Stimulated activated CD4-positive, alpha-beta T cell treated with anti-CD3 and anti-CD28 coated beads, Interleukin-15, amount 100 ng/mL, for 24 hours (primary cell): ENCODE data around the gene ASIP.
A peak's percentile ranks its signal among the peaks of the same experiment; 100 is the strongest.
"Not testable (repeated sequence)": the region's sequence is repeated elsewhere in the genome, so short reads cannot be mapped to it uniquely, and the experiment has no call there.

Experiments
- DNase-seq: peaks from one replicate; pipeline ENCODE4 v3.0.0-alpha.2; 2020

The ASIP gene, protein sequence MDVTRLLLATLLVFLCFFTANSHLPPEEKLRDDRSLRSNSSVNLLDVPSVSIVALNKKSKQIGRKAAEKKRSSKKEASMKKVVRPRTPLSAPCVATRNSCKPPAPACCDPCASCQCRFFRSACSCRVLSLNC

DNA sequence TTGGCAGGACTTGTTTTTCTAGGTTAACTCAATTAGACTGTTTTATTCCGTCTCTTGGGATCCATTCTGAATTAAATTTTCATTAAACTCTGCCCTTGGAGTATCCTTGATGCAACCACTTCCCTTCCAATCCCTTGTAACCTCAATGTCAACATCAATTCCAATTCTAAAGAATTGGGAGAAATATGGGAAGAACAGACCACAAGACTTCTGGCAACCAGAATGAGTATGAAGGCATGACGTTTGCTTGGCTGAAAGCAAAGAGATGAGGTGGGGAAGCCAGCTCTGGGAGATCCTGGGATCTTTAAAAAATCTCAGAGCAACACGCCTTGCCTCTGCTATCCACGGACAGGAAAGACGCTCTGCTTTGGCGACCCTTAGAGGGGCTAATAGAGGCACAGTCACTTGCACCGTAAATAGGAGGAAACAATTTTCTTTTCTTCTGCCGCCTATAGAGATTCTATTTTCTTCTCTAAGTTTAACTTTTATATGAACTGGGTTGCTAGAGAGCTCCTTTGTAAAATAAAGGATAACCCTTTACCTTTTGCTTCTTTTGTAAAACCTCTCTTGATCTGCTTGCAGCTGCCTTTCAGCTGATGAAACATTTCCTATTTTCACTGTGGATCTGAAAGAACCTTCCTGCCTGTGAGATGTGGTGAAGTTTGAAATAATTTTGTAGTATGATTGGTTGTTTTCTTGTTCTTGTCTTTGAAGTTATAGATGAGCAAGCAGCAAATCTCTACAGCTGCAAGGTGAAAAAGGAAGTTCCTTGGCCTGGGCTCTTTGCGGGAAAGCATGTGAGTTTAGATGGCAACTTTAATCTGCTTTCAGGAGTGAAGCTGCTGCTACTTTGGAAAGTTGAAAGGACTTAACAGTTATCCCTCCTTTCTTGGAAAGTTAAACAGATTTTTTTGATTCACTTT is at the start of gene ASIP:
TSS of gene ASIP (plus strand) at position 731 of the 923 bp plus-strand sequence. CDS start 18,952 bp downstream, outside the sequence.
- DNase-seq, result no peak

DNA sequence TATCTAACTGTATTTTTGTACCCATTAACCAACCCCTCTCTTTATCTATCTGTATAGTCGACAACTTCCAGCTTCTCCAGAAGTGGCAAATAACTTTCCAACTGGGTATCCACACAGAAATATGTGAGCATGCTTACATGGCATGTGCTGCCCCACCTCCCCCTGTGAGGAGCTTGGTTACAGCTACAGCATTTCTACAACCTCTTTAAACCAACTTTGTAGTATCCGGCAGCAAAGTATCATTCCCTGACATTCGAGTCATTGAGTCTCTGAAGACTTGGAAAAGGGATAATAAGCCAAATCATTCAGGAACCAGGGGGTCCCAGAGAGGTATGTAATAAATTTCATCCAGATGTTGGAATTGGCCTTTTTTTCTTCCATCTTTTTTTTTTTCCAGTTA is 48.2 kb upstream of the ASIP start:
- no peak for DNase-seq

DNA sequence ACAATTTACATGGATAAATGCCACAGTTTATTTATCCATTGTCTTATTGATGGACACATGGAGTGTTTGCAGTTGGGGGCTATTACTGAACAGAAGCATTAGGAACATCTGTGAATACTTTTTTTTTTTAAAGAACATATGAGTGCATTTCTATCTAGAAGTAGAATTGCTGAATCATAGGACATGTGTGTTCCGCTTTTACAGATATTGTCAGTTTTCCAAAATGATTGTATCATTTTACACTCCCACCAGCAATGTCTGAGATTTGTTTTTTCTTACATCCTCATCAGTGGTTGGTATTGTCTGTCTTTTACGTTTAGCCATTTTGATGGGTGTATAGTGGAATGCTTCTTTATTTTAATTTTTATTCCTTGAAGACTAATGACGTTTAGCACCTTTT is 42.0 kb upstream of the ASIP start:
- DNase-seq, result no peak

DNA sequence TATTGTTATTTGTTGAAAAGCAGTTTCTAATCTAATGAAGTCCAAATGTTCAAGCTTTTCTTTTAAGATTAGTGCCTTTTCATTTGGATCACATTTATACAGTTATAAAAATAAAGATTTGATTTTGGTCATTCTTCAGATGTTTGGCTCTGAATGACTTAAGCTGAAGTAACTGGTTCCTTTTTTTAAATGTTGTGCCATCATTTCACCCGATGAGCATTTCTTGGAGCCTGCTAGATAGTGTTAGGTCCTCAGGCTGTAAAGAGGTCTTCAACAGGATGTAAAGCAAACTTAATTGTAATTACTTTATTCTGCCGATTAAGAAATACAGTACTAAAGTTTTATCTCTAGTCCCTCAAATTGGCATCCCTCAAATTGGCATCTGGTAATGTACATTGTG is 41.2 kb upstream of the ASIP start:
- DNase-seq, result no peak

DNA sequence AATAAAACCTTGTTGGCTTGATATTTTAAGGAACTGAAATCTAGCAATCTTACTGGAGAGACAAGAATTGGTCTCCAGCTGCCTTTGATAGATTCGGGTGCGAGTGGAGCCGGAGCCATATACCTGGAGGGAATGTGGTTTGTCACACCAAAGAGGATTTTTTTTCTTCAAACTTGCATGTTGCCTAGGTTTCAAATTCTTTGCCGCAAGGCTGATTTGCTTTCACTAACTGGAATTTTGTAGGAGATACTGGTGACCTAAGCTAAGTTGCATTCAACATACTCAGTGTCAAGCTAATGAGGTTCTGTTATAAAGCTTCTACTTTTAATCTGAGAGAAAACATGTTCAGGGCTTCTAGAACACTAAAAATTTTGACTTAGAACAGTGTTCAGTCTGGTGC is 39.7 kb upstream of the ASIP start:
- no peak for DNase-seq

DNA sequence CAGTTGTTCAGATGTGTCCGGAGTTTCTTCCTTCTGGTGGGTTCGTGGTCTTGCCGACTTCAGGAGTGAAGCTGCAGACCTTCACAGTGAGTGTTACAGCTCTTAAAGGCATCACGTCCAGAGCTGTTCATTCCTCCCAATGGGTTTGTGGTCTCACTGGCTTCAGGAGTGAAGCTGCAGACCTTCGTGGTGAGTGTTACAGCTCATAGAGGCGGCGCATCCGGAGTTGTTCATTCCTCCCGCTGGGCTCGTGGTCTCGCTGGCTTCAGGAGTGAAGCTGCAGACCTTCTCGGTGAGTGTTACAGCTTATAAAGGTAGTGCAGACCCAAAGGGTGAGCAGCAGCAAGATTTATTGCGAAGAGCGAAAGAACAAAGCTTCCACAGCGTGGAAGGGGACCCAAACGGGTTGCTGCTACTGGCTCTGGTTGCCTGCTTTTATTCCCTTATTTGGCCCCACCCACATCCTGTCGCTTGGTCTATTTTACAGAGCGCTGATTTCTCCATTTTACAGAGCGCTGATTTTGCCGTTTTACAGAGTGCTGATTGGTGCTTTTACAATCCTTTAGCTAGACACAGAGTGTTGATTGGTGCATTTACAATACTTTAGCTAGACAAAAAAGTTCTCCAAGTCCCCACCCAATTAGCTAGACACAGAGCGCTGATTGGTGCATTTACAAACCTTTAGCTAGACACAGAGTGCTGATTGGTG is 35.9 kb upstream of the ASIP start:
- DNase-seq, result peak; percentile 14

DNA sequence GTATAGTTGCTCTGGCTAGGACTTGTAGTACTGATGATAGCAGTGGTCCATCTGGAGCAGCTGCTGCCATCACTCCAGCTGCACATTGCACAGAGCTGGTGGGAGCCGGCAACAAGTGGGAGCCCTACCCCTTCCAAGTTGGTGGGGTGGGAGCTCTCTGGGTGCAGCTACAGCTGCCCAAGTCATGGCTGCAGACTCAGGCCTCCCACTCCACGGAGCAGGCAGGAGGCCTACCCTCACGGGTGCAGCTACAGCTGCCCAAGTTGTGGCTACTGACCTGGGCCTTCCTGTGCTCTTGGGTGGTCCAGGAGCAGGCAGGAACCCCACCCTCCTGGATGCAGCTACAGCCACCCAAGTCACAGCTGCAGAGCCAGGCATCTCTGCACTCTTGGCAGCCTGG is 32.1 kb upstream of the ASIP start:
- no peak for DNase-seq

DNA sequence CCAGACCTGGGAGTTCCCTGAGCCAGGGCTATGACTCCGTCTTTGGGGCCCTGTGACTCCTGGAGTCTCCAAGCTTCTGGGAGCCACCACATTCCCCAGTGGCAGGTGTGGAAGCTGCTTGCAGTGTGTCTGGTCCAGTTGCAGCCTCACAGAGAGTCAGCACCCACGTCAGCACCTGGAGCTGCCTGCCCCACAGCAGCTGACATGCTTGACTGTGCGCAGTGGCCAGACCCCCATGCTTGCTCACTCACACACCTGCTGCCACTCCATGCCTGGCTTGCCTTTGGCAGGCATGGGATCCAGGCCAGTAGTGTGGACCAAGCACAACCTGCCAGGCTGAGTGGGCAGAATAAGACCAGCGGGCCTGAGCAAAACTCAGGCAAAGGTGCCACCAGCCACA is 31.0 kb upstream of the ASIP start:
- no peak for DNase-seq

DNA sequence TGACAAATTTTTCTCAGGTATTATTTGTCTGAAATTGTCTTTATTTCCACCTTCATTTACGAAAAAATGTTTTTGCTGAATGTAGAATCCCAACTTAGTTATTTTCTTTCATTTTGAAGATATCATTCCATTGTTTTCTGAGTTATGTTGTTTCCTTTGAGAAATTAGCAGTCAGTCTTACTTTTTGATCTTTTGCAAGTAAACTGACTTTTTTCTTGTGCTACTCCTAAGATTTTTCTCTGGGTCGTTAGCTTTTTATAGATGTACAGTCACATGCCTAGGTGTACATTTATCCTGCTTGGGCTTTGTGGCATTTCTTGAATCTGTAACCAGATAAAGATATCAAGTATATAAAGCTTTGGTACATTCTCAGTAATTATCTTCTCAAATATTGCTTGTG is 29.6 kb upstream of the ASIP start:
- DNase-seq, result no peak

DNA sequence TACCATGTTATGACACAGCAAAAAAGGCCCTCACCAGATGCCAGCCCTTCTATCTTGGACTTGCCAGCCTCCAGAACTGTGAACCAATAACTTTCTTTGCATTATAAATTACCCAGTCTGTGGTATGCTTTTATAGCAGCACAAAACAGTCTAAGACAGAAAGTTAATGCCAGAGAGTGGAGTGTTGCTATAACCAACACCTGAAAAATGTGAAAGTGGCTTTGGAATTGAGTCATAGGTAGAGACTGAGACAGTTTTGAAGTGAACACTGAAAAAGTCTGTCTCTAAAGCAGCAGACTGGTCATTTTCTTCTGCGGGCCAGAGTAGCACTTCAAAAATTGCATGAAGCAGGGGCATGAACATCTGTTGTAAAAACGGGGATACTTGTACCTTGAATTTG is 28.0 kb upstream of the ASIP start:
- DNase-seq, result no peak

DNA sequence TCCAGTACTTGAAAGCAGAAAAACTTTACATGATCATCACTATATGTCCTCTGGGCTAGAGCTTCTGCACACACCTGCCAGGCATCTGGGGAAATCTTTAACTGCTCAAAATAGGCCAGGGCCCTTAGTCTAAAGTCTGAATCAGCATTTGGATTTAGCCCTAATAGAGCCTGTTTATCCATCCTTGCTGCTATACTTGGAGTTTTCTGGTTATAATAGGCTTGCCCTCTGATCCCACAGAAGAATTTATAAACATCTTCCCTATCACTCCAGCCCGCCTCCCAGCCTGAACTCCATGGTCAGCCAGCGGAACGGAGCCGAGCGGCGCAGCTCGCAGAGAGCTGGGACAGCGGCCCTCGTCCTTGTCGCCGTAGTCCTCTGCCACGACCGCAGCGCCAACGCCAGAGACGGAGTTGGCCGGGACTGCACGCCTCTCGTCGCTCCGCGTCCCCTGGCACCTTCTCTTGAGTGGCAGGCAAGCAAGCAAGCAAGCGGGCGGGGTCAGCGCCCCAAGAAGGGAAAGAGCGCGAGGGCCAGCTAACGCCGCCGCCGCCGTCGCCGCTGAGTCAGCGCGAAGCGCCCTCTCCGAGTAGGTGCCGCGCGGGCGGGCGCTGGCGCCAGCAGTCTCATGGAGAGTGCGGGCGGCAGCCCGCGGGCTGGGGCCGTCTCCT is 25.4 kb upstream of the ASIP start:
- peak; percentile 77 for DNase-seq

DNA sequence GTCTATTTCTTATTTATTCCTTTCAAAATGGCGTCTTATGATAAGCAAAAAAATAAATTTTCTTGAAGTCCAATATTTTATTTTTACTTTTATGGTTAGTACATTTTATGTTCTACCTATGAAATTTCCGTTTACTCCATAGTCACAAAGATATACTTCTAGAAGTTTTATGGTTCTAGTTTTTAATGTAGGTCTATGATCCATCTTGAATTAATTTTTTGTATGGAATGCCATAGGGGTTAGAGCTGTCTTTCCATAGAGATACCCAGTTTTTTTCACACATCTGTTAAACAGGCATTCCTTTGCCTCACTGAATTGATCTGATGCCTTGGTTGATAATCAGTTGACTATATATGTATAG is 24.9 kb upstream of the ASIP start:
- no peak for DNase-seq

DNA sequence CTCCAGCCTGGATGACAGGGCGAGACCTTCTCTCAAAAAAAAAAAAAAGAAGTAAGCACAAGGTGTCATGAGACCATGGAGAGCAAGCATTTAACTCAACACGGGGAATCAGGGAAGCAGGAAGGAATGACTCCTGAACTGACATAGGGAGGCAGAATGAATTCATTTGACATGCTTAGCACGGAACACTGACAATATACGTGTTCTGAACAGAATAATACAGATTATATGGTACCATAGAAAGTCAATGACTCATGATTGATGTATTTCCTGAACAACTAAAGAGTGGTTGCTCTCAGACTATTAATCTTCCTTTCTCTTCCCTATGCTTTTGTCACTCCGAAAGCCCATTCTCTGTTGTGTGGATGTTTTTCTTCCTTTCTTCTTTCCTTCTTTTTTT is 20.7 kb upstream of the ASIP start:
- DNase-seq, result no peak

DNA sequence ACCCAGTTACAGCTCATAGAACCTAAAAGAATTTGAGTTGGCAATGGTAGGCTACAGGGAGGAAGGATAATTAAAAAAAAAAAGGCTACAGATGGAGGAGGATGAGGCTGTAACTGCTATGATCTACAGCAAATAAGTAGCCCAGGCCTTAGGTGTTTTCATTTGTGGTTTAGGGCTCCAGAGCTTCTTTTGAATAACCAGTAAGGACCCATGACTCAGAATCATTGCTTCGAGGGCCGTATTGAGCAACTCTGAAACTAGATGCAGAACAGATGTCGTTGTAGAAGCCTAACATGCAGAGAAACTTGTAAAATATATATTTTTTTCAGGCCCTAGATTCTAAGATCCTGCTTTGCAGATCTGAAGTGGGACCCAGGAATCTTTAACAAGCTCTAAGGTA is 19.0 kb upstream of the ASIP start:
- no peak for DNase-seq

DNA sequence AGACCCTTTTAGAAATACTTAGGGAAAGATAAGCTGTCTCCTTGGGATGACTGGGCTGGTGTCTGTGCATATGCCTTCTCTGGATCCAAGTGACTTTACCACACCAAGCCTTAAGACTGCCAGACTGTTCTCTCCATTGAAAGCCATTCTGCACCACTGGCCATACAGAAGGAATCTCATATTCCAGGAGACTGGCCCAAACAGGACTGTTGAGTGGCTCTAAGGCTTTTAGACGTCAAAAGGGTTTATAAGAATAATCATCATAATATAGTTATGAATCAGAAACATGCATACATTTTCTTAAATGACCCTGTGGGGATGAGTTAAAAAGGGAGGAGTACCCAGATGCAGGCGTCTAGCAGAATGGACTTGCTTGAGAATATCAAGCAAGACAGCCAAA is 17.0 kb upstream of the ASIP start:
- not testable (repeated sequence) for DNase-seq

DNA sequence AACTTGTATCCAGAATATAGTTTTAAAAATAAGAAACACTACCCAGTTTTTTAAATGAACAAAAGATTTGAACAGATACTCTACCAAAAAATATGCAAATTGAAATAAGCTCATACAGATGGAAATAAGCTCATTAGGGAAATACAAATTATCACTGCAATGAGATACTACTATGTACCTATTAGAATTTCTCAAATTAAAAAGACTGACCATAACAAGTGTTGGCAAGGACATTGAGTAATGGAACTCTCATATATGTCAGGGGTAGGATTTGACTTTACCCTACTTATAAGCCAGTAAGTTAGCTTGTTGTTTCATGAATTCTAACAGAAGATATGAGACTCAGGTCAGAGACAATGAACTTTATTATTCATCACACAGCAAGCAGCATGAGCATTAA is 9.6 kb upstream of the ASIP start:
- no peak for DNase-seq

DNA sequence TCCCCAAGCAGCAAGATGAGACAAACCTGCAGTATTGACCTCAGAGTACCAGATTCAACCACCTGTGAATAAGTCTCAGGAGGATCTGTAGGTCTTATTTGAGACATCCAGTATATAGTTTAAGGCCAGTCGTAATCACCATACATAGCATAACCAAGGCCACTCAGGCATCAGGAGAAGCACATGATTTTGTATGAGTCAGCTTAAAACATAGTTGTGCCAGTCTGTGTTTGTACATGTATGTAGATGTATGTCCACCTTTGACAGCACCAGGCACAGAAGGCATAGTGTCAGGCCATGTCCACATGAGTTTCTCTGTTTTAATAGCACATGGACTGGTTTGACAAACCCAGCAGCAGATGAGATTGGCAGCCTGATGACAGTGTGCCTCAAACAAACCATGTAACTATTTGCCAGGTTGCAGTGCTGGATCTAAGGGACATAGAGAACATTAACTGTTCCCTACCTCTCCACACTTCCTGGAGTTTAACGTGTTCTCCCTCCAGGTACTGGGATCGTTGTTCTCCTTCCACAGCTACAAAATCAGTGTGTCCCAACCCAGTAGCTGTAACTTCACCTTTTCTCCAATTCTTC is 8.6 kb upstream of the ASIP start:
- DNase-seq, result no peak

DNA sequence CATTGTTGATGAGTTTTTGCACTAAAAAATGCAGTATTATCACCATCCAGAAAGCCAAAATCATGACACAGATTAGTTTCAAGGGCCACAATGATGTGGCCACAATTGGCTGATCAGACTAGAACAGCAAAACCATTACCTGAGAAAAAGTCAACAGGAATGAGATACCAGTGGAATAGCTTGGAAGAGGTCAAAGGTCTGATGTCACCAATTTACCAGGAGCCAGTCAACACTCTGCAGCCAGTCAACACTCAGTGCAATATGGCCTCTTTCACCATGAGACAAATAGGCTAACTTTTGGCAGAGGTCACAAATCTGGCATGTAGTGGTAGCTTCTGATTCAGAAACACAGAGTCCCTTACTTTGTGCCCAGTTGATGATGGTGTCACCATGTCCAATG is 7.5 kb upstream of the ASIP start:
- no peak for DNase-seq

DNA sequence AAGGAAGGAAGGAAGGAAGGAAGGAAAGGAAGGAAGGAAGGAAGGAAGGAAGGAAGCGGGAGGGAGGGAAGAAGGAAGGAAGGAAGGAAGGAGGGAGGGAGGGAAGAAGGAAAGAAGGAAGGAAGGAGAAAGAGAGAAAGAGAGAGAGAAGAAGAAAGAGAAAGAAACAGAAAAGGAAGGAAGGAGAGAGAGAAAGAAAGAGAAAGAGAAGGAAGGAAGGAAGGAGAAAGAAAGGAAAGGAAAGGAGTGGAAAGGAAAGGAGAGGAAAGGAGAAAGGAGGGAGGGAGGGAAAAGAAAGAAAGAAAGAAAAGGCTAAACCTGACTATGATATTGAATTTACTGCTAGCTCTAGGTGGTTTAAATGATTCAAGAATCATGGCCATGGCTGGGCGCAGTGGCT is 5.3 kb upstream of the ASIP start:
- no peak for DNase-seq

DNA sequence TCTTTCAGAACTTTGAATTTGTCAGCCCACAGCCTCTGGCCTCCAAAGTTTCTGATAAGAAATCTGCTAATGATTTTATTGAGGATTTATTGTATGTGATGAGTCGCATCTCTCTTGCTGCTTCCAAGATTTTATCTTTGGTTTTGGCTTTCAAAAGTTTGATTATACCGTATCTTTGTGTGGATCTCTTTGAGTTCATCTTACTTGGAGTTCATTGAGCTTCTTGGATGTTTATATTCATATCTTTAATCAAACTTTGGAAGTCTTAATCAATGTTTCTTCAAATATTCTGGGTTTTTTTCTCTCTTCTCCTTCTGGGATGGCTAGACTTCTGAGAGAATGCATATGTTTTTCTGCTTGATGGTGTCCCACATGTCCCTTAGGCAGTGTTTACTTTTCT is 3.3 kb upstream of the ASIP start:
- no peak for DNase-seq

DNA sequence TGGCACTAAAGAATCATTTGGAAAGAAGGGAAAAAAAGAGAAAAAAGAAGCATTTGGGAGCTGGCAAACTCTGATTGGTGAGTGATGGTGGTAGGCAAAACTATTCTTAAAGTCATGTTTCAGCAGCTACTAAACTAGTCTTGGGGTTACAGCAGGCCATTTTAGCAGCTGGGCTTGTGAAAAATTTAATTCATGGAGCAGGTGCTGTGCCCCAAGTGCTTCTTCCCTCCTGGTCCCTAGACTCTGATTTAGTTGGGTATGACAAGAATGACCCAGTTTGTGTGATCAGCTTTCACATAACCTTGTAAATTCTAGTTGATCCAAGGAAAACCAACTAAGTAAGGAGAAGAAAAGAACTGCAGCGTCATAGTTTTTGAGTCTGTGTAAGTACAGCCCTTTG is 1.1 kb upstream of the ASIP start:
- DNase-seq, result no peak

DNA sequence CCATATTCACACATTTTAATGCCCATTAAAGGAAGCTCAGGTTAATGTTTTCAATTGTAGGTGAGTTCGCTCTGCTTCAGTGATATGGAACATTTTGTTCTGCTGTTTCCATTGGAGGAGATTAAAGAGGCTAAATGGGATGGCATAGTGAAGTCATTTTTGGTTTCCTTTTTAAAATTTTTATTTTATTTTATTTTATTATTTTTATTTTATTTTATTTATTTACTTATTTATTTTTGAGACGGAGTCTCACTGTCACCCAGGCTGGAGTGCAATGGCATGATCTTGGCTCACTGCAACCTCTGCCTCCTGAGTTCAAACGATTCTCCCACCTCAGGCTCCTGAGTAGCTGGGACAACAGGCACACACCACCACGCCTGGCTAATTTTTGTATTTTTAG is 792 bp downstream of the ASIP start:
- DNase-seq, result not testable (repeated sequence)

DNA sequence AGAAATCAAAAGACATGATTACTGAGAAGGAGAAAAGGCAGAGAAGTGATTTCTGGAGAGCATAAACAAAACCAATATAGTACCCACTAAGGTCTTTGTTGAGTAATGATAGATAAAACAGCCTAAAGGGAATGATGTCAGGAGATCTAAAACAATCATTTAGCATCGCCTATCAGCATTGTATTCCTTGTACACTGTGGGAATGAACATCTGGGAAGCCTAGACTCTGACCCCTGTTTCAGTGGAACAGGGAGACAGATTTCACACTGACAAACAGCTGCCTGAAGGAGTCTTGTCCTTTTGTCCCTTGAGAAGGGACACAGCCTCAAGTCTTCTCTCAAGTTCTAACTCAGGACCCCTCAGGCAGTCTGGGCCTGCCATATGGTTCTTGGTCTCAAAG is 1.7 kb downstream of the ASIP start:
- DNase-seq, result no peak
